Astrocyte of the hippocampus (primary cell): ENCODE data around the gene HCN4.

Experiments used
- DNase-seq: peaks from one replicate; pipeline ENCODE4 v3.0.0; 2011; ENCODE audit warnings: low read depth, low spot score

Gene HCN4

DNA sequence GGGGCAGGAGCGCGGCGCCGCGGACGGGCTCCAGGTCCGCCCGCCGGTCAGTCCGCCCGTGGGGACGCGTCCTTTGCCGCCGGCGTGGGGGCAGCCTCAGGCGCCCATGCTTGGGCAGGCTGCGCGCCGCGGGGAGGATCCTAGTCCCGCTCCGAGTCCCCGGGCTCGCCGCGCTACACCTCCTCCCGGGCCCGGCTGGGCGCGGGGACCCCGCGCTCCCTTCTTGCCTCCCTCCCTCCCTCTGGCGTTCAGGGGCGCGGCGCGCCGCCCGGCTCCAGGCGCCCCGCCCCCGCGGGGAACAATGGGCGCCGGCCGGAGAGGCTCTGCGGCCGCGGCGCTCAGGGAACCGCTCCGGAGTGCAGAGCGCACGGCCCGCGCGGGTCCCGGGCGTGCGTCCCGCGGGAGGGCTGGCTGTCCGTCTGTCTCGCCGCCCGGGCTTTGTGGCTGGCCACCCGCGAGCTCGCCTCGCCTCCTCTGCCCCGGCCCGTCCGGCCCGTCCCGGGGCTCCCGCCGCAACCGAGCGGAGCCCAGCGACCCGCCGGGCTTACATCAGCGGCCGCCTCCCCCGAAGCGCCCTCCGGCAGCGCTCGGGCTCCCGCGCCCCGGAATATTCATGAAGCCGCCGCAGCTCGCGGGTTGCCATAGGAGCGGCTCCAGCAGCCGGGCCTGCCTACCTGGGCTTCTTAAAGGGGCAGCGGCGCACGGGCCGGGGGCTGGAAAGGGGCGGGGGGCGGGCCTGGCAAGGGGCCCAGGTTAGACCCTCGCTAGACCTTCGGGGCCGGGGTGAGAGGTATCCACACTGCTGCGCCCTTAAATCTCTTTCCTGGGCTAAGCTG lies at the start of gene HCN4:
HCN4 (minus strand) TSS at position 658 of the 836 bp plus-strand sequence. CDS start 688 bp downstream, outside the sequence.
- peak; percentile 46 for DNase-seq

DNA sequence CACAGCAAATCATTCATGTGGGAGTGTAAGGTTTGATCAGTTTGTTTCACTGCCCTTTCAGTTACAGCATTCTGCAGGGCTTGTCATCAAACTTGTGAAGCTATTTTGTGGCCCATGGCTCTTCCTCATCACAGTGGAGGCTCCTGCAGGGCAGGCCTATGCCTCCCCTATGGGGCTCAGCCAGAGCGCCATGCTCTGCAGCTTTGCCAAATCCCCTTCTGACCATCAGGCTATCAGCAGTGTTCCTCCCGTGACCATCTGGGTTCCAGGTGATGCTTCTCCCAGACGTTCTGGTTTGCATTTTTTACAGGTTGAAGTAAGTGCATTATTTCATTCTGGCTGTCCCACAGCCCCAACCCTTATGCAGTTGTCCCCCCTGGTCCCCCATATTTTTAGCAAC lies 46.1 kb upstream of the HCN4 start:
- no peak for DNase-seq

DNA sequence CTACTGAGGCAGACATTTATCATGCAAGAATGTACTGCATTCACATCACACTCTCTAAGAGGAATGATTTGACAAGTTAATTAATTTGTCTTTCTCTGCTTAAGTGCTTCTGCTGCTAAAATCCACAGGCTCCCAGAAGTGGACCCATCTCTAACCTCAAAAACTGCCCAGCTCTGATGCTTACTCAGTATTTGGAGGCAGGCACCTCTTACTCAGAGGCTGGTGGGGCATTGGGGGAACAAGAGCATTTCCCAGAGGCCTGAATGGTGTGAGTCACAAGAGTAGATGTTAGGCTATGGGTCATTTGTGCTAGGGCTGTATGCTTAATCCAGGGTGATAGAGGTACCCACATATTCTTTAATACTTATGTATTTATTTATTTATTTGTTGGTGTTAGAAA lies 34.4 kb upstream of the HCN4 start:
- peak; percentile 24 for DNase-seq

DNA sequence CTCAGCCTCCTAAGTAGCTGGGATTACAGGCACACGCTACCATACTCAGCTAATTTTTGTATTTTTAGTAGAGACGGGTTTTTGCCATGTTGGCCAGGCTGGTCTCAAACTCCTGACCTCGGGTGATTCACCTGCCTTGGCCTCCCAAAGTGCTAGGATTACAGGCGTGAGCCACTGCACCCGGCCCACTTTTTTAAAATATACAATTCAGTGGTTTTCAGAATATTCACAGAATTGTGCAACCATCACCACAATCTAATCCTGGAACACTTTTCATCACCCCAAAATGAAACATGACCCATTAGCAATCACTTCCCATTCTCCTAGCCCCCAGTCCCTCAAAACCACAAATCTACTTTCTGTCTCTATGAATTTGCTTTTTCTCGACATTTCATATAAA lies 31.5 kb upstream of the HCN4 start:
- peak; percentile 10 for DNase-seq

DNA sequence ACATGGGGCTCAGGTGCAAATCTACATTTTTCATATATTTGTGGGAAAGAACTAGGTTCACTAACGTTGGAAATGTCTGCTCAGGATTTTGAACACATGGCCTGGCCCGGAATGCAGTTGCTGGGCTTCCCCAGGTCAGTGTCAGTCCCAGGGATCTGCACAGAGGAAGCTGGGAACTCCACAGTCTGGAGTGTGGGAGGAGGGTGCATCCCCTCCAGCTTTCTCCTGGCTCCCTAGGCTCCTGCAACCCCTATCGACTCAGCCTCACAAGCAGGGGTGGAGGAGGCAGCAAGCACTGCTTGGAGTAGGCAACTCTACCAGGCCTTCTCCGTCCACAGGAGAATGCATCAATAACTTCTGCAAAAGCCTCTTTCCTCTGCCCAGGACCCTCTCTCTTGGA lies 30.1 kb upstream of the HCN4 start:
- DNase-seq = no peak

DNA sequence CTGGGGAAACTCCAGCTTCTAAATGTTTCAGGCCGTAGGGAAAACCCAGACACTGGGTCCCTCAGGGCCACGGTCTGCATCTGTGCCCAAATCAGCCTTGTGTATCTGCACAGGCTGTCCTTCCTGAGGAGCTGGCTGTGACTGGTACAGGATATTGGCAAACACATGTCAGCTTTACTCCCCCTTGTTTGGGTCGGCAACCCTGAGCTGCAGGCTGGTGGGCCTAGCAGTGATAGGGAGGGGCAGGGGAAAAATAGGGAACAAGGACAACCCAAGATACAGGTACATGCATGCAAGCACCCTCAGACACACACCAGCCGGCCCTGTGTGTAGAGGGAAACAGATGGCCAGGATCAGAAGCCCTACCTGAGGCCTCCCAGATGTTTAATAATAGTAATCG lies 28.7 kb upstream of the HCN4 start:
- DNase-seq = no peak

DNA sequence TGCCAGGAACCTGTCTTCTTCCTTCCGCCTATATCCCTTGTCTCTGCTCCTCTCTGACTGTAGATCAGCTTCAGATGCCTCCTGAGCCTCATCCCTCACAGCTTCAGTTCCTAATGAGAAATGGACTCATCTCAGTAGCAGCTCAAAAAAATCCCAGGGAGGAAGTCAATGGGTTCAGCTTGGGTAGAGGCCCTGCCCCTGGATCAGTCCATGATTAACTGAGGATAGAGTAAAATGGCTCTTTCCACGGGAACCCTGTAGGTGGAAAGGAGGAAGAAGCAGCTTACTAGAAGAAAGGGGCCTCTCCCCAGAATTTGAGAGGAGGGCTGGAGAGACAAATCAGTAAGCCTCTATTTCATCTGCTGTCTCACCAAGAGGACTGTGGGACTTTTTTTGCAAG lies 26.9 kb upstream of the HCN4 start:
- DNase-seq = no peak

DNA sequence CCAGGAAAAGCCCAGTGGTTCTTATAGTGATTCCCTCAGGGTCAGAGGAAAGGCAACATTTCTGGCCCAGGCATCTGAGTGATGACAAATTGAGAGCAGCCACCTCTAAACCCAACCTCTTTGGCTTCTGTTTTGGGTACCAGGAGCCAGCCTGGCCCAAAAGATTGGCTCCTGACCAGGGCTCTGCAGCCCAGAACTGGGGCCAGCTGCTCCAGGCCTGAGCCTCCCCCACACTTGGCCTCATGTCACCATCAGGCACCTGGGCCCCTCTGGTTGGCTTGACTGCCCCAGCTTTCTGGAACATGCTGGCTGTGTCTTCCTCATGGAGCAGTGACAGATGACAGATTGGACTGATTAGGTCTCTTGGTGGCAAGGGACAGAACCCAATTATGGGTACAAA lies 26.0 kb upstream of the HCN4 start:
- no peak for DNase-seq

DNA sequence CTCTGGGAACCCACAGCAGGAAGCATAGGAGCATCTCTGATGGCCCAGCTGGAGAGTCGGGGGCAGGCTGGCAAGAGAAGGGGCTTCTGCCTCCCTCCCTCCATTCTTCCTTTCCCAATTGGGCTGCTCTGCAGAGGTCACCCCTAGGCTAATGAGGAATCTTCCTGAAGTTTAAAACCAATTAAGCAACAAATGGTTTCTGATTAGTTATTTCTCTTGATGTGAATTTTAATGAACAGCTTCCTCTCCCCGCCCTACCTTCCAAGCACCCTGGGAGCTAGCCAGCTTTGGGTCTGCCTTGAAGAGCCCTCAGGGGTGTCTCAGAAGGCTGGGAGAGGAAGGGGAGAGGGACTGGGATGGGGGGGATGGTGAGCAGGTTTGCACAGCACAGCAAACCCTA lies 24.6 kb upstream of the HCN4 start:
- DNase-seq = no peak

DNA sequence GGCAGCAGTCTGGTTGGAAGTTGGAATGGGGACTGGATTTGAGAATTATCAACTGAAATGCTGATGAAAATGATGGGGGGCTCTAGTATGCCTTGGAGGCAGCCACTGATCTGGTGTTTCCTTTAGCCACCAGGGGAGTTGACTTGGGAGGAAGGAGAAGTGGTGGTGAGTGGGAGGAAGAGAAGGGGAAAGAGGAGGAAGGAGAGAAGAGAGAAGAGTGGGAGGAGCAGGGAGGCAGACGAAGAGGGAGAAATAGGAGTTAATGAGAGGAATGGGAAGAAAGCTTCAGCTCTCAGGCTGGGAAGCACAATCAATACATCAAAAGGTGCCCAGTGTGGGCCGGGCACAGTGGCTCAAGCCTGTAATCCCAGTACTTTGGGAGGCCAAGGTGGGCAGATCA lies 23.3 kb upstream of the HCN4 start:
- no peak for DNase-seq

DNA sequence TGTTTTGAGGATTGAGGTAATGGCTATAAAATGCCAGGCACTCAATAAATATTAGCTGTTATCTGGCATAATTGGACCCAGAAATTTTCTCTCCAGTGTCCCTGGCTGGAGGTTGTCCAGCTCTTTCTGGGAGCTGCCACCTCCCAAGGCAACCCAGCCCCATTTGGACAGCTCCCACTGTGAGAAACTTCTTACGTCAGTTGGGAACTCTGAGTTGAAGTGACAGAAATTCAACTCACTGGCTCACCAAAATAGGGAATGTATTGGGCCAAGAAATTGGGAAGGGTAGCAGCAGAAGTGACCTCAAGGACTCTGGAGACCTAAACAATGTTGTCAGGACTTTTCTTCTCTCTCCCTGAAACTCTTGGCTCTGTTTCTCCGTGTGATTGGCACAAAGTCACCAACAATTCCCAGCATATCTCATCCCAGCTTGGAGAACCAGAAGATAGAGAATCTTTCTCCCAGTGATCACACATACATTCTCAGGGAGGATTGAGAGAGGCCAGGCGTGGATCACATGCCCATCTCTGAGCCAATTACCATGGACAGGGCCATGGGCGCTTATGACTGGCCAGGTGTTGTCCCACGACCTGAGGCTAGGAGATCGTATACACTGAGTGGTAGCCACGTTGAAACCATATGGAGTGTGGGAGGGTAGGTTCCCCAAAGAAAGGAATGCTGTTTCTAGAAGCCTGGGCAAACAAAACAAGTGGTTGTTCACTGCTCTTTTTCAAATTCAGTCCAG lies 22.5 kb upstream of the HCN4 start:
- no peak for DNase-seq

DNA sequence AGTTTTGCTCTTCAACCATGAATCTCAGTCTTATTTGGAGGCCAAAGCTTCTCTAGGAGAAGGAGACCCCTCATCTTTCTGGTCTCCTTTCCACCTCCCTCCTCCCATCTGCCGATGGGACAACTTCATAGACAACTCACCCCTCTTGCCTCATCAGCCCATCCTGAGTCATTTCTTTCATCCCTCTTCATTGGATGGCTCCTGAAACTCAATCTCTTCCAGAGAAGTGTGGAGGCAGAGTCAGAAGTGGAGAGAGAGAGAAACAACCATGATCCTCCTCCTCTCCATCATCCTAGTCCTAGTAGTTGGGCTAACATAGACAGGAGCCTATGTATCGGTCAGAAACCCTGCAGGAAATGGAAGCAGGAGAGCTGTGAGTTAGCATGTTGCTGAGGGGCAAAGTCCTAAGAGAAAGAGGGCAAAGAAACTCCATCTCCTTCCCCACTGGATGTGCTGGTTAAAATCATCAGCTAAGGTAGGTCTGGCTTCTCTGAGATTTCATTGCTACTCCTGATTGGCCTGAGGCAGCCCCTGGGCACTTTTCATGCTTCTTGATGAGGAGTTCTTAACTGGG lies 21.3 kb upstream of the HCN4 start:
- no peak for DNase-seq

DNA sequence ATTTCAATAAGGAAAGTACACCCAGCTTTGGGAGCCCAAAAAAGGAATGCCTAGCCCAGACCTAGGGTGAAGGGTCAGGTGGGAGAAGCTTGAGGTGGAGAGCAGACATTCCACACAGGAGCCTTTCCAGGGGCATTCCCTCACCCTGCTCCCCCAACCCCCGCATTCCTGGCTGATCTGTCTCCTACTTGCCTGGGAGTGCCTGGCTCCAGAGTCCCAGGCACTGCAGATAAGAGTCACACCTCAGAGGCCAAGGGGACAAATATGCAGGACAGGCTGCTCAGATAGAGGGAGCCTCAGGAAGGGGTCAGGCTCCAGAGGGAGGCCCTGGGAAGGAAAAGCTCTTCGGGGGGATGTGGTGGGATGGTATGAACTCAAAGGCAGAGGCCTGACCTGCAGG lies 20.8 kb upstream of the HCN4 start:
- no peak for DNase-seq

DNA sequence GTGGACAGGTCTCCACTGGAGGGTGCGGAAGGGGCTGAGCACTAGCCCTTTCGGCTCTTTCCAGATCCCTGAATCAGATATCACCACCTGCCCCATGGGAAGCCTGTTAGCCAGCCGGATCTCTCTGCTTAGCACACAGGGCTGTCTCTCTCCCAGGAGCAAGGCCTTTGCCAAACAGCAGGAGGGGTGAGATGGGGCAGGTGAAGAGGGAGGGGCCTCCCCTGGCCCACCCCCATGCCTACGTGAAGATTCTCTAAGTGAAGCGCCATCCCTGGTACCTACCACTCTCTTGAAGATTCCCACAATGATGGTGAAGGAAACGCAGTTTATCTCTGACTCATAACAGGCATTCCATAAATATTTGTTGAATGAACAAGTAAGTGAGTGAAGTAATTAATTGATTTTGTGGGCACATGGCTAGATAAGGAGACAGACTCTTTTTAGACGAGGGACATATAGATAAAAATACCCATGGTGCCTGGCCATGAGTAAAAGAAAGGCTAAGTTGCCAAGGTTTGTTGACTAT lies 19.6 kb upstream of the HCN4 start:
- peak; percentile 56 for DNase-seq

DNA sequence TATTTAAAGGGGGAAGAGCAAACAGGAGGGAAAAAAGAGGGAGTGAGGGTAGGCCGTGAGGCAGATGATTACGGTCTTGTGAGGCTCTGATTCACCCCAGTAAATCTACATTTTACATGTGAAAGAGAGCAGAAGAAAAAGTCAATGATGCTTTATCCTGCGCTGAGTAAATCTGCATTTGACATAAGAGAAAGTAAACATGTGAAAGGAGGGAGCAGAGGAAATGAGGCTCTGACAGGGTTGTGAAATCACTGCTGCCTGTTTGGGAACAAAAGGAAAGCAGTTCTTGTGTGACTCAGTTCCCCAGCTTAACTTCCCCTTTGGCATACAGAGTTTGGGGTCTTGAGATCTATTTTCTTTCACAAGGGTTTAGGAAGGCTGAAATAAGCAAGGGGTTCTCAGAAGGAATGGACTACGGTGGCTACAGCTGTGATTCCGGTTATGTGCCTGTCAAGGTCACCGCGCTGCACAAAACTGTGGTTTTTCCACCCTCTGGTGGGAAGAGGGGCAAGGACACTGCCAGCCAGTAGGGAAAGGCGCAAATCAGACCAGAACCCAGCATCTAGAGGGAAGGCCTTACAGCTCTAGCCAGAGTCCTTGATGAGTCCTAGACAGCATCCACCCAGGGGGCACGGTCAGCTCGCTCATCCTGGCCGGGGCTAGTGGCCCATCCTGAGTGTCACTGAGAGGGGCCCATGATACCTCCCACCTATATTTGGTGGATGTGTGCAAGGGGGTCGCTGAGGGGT lies 18.9 kb upstream of the HCN4 start:
- peak; percentile 10 for DNase-seq

DNA sequence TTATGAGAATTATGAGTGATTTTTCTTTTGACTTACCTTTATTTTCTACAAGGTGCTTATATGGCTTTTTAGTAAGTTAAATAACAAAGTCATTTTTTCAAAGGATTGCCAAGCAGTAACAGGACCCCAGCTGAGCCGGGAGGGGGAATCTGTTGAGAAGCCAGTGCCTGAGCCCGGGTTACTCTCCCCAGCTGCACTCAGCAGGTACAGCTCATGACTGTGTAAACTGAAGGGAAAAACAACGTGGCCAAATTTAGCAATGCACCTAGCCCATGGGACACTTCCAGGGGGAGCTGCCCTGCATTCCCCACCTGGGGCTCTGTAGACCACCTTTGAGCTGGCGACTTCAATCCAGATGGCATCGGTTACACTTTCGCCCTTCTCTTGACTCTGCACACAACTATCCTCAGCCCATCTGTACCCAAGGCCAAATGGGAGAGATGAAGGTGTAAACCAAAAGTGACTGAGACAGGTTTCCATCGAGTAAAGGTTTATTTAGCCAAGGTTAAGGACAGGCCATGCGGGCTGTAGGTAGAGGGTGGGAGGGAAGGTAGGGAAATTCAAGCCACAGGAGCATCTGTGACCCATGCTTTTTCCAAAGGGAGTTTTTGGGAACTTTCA lies 18.2 kb upstream of the HCN4 start:
- no peak for DNase-seq

DNA sequence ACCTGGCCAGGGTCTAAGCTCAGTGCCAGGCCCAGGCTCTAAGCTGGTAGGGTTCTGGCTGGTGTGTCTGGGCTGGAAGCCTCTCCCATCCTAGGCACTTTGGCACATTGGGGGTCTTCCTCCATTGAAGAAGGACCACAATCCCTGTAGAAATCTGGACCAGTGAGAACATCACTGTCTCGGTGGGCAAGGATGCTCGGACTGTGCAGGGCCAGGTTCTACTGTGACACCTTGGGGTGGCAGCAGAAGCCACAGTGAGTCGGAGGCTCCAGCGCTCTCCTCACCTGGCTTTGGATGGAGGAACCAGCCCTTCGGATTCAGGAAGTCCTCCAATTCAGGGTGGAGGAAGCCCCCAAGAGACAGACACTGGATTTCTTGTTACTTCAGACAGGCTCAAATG lies 17.5 kb upstream of the HCN4 start:
- no peak for DNase-seq

DNA sequence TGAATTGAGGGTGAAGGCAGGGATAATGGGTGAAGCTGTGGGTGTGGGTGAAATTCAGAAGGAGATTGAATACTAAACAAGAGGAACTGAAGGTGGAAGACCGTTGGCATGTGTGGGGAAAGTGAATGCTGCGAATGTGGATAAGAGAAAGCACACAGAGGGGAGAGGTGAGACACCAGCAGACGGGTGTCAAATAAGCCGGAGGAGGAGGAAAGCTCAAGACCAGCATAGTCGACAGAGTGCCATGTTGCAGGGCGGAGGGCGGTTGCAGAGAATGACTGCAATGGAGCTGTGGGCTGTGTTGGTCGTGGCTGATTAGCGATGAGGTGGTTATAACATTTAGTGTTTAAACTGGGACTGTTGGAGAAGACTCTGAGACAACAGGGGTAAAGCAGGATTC lies 16.4 kb upstream of the HCN4 start:
- no peak for DNase-seq

DNA sequence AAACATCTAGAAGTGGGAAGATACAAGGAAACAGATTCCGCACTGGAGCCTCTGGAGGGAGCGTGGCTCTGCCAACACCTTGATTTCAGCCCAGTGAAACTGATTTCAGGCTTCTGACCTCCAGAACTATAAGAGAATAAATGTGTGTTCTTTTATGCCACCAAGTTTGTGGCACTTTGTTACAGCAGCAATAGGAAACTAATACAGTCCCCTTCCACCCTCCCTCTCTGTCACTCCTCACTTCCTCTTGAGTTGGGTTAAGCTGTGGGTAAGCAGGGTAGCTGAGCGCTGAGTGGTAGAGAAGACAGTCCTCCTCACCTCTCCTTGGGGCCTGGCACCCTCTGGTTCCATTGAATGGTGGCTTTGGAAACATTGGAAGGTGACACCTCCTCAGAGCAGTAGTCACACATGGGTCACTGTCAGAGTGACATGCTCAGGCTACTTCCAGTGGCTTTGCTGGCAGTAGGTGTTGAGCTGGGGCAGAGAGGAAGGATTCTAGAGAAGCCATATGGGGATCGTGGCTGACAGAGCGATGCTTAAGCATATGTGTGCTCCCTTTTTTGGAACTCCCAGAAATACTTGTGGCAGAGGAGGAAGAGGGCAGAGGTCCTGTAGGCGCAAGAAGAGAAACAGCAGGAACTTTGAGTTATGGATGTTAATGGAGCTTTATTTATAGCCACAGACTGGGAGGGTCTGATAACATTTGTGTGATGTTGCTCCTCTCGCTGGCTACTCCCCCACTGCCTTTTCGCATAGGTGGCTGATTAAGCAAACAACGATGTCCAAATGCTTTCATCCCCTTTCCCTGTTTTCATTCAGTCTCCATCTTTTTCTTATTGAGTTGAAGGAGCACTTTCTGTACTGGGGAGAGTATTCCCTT lies 14.8 kb upstream of the HCN4 start:
- no peak for DNase-seq

DNA sequence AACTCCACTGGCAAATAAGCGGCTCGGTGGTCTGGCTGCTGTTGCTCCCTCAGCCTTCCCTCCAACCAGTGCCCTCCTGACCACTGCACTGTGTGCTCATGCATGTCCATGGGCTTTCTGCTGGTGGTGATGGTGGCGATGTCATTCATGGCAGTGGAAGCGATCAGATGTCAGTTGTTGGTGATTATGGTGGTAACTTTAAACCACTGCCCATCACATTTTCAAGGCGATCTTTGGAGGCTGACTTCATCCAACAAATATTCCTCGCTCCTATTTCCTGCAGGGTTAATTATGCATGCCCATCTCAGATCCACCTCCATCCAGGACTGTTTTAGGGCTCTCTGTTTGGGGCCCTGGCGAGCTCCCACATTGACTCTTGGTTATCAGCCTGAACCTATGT lies 13.4 kb upstream of the HCN4 start:
- no peak for DNase-seq
